ENCODE data around the gene AMFR.
A peak's percentile ranks its signal among the peaks of the same experiment; 100 is the strongest.

AMFR gene

GRCh38 chr16:56330476-56330875 is 94.9 kb downstream of the AMFR start:
- DNase-seq (ENCODE audit: low spot score) = no peak

- no peak for DNase-seq (ENCODE audit: low spot score)
Observed at GRCh38 chr16:56329887-56330286, 95.5 kb downstream of the AMFR start.

DNA sequence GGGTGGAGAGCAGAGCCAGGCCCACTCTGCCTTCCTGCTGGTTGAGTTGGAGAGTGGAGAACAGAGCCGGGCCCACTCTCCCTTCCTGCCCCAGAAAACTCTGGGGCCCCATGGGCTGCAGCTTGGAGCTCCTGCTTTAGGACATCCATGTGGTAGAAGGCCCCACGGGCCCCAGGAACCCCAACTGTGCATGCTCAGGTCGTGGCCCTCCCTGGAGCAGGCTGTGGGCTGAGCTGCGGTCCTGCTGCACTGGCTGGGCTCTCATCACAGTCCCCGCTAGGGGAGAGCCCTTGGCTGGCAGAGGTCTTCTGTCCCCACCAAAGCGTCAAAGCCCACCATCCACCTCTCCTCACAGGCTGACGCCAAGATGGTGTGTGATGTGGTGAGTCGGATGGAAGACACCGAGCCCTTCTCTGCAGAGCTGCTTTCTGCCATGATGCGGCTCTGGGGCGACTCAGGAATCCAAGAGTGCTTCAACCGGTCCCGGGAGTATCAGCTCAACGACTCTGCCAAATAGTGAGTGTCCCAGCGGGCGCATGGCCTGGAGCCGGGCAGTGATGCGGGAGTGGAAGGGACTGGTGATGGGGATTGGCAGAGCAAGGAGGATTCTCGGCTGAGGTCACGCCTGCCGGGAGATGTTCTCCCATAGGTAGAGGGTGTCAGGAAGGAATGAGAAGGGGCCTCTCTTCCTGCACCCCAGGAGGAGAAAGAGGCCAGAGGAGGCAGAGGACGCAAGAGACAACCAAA is 96.9 kb downstream of the AMFR start:
- no peak for DNase-seq (ENCODE audit: low spot score)

DNA sequence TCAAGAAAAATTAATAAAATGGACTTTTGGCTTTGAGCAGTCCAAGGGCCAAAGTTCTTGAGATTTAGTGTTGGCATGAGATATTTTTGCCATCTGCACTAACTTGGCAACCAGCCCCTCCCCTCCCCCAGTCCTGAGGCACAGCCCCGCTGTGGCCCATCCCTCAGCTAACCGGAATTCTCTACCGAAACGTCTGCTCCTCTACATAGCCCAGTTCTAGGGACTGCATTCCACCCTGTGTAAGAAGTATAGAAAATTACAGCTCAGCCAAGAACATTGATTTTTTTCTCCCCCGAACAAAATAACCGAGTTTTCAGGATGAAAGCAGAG is 97.5 kb downstream of the AMFR start:
- DNase-seq (ENCODE audit: low spot score) = no peak

DNA sequence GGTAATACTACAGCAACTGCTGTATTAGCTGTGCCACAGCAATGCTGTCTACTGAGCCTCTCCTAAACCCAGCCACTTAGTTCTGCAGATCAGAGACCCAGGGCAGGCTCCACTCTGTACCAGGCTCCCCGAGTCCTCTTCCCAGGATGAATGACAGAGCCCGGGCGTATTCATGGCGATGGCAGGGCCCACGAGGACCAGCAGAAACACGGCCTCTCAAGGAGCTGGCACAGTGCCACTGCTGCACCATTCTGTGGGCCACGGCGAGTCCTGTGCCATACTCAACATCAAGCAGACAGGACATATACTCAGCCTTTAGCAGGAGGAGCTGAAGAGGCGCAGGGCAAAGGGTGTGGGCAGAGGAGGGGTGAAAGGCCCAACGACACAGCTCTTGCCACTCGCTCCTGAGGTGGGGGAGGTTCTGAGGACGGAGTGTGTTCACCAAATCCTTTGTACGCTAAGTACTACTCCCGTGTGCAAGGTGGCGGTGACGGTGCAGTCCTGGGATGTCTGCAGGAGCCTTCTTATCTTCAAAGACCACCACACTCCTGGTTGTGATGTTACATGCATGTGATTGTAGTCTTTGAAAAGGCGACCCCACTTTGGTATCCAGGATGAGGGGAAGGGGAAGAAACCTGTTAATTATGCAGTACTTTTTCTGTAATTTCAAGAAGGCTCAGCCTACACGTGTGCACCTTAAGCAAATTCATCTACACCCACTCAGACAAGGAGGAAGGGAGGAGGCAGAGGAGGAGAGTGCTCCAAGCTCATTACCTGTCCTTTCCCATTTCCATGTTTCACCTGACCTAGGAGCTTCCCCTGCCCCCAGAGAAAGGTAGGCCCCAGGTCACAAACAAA is 98.0 kb downstream of the AMFR start:
- peak; percentile 69 for DNase-seq (ENCODE audit: low spot score)

- no peak for DNase-seq (ENCODE audit: low spot score)
Observed at GRCh38 chr16:56325956-56326355, 99.4 kb downstream of the AMFR start.

GRCh38 chr16:56324406-56324805 is 100.9 kb downstream of the AMFR start:
- no peak for DNase-seq (ENCODE audit: low spot score)

- no peak for DNase-seq (ENCODE audit: low spot score)
Observed at GRCh38 chr16:56321571-56321970, 103.8 kb downstream of the AMFR start.

DNA sequence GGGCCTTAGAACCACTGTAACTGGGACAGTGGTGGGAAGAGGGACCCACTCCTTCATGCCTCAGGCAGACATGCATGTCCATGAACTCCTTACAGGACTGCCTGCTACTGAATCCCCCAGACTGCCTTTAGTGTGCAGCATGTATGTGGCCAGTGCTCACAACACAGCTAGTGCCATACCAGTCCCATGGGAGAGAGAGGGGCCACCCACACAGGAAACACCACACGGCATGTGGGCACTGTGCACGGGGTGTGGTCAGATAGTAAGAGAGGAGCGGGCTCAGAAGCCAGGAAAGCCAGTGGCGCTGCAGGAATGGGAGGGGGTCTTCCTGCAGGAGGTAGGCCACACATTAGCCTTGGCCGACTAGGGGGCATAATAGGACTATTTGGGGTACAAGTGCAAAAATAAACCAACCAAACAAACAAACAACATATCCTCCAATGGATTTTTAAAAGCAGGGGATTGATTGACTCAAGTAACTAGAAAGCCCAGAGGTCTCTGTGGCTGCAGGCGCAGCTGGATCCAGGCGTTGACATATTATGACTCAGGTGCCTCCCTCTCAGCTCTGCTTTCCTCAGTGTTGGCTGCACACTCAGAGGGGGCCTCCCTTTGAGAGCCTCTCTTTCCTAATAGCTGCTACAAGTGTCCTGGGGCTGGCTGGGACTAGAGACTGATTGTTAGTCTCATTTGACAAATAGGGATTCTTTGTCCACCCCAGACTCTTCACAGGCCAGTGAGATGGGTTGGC is 104.4 kb downstream of the AMFR start:
- DNase-seq (ENCODE audit: low spot score) = no peak

GRCh38 chr16:56320056-56320455 is 105.3 kb downstream of the AMFR start:
- no peak for DNase-seq (ENCODE audit: low spot score)

DNA sequence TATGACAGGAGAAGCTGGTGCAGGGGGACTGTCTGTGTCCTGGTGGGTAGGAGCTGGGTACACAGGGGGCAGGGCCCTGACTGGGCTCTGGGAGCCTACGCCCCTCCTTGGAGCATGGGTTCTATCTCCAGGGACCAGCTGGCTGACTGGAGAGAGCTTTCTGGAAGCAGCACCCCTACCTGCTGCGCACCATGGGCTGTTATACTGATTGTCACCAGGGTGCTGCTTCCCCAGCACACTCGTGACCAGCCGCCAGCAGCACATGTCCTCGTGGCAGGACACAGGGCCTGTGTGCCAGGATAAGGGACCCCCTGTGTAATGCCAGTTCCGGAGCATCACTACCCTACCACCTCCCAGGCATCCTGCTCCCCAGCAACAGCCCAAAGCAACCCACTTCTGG is 106.0 kb downstream of the AMFR start:
- no peak for DNase-seq (ENCODE audit: low spot score)

DNA sequence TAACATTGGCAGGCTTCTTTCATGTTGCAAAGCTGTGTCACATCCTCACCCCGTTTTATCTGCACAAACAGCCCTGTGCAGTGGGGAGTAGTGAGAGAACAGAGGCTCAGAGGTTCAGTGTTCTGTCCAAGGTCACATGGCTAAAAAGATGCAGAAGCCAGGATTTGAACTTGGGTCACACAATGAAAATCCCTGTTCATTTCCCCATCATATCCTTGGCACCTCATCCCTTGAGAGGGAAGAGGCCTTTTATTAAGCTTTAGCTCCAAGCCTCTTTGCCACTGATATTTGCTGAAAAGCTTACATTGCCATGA is 106.6 kb downstream of the AMFR start:
- DNase-seq (ENCODE audit: low spot score) = no peak

DNA sequence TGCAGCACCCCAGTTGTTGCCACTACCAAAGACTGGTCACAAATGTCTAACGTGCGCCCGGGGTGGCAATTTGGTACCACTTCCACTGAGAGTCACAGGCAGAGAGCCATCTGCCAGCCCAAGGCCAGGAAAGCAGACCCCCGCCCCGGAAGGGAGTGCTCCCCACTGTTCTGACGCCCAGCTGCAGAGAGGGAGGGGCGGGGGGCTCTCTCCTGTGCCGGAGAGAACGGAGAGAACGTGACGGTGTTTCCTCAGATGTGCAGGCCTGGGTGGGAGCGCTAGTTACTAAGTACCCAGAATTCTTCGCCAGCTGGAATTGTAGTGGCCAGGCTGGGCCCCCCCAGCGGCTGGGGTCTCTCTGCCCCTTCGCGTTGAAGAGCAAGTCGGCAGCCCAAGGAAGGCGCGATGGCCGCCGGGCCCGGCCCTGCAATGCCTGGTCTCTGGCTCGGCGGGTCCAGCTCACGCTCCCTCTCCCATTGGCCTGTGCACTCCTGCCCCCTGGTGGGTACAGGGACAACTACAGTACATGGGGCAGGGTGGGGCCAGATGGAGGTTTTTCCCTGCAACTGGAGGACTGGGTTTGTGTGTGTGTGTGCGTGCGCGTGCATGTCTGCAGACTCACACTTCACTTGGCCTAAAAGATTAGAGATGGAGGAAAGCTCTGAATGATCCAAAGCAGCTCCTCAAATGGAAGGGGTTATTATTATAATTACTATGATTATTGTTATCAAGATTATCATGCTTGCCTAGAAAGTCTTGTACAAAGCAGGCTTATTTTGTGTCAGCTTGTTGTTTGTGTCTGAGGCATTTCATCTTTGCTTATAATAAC is 107.1 kb downstream of the AMFR start:
- DNase-seq (ENCODE audit: low spot score) = peak; percentile 88

GRCh38 chr16:56316545-56316944 is 108.8 kb downstream of the AMFR start:
- DNase-seq (ENCODE audit: low spot score) = no peak

GRCh38 chr16:56315955-56316354 is 109.4 kb downstream of the AMFR start:
- no peak for DNase-seq (ENCODE audit: low spot score)

- DNase-seq (ENCODE audit: low spot score) = no peak
Observed at GRCh38 chr16:56314244-56314850, 111.0 kb downstream of the AMFR start.

GRCh38 chr16:56312556-56312955 is 112.8 kb downstream of the AMFR start:
- no peak for DNase-seq (ENCODE audit: low spot score)

DNA sequence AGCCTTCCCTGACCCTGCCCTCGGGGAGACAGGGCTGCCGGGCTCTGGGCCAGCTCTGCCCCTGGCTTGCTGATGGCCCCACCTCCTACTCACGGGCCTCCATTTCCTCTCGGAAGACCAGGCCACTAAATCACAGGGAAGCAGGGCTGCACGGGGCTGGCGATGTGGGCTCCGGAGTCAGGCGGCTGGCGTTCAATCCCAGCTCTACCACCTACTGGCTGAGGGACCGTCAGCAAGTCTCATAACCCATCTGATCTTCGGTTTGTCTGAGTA is 113.4 kb downstream of the AMFR start:
- no peak for DNase-seq (ENCODE audit: low spot score)

Measured in putamen (tissue), 1 donor.